H9 (cell line): ENCODE data around the gene SMIM41. TPM values are rescaled to one million over a fixed set of nuclear protein-coding genes. Genes with fewer than 3 reads are reported as not detected.
A peak's percentile ranks its signal among the peaks of the same experiment; 100 is the strongest.

ENCODE experiments used
- DNase-seq: peaks from one replicate; pipeline ENCODE4 v3.0.0-alpha.2; 2017
- H2AFZ ChIP-seq: one replicate; pipeline ENCODE4 v1.6.1; 2013; ENCODE audit warnings: mild to moderate bottlenecking, low read length, control low read depth, moderate library complexity
- H2AK5ac ChIP-seq: 2 replicates; pipeline ENCODE4 v1.6.1; 2013; ENCODE audit warnings: low read length, control low read depth, mixed read lengths; ENCODE audit not compliant: insufficient read length
- H2BK120ac ChIP-seq: one replicate; pipeline ENCODE4 v1.6.1; 2013; ENCODE audit warnings: low read depth, mild to moderate bottlenecking, low read length, control low read depth, inconsistent platforms; ENCODE audit not compliant: poor library complexity, severe bottlenecking
- H2BK12ac ChIP-seq: 2 replicates; pipeline ENCODE4 v1.6.1; 2013; ENCODE audit warnings: low read length, control low read depth, mixed read lengths, low read depth; ENCODE audit not compliant: insufficient read length
- H2BK15ac ChIP-seq: 2 replicates; pipeline ENCODE4 v1.6.1; 2013; ENCODE audit warnings: low read depth, low read length, control low read depth
- H2BK20ac ChIP-seq: one replicate; pipeline ENCODE4 v1.6.1; 2013; ENCODE audit warnings: low read depth, mild to moderate bottlenecking, low read length, control low read depth, inconsistent platforms; ENCODE audit not compliant: poor library complexity, severe bottlenecking
- H2BK5ac ChIP-seq: 2 replicates; pipeline ENCODE4 v1.6.1; 2013; ENCODE audit warnings: low read length, control low read depth, mixed read lengths; ENCODE audit not compliant: insufficient read length
- H3K14ac ChIP-seq: 2 replicates; pipeline ENCODE4 v1.6.1; 2013; ENCODE audit warnings: low read length, control low read depth; ENCODE audit not compliant: insufficient read depth
- H3K18ac ChIP-seq: 2 replicates; pipeline ENCODE4 v1.6.1; 2013; ENCODE audit warnings: low read depth, mild to moderate bottlenecking, mixed read lengths, low read length, control low read depth; ENCODE audit not compliant: insufficient read length
- H3K23ac ChIP-seq: 2 replicates; pipeline ENCODE4 v1.6.1; 2013; ENCODE audit warnings: low read length, control low read depth, mixed read lengths, low read depth; ENCODE audit not compliant: insufficient read length
- H3K23me2 ChIP-seq: 2 replicates; pipeline ENCODE4 v1.6.1; 2013; ENCODE audit warnings: low read depth, mild to moderate bottlenecking, mixed read lengths, low read length, control low read depth; ENCODE audit not compliant: insufficient read length, poor library complexity, severe bottlenecking
- H3K27ac ChIP-seq: 2 replicates; pipeline ENCODE4 v1.5.1; 2013; ENCODE audit warnings: low read length, control low read depth, mixed read lengths, low read depth; ENCODE audit not compliant: insufficient read length
- H3K27me3 ChIP-seq: 2 replicates; pipeline ENCODE4 v1.6.1; 2013; ENCODE audit warnings: low read length, control low read depth, inconsistent platforms; ENCODE audit not compliant: insufficient read depth
- H3K4ac ChIP-seq: 2 replicates; pipeline ENCODE4 v1.6.1; 2013; ENCODE audit warnings: low read depth, mild to moderate bottlenecking, control low read depth, inconsistent platforms, low read length, moderate library complexity
- H3K4me1 ChIP-seq: 2 replicates; pipeline ENCODE4 v1.6.1; 2013; ENCODE audit warnings: low read length, control low read depth, inconsistent platforms; ENCODE audit not compliant: insufficient read depth
- H3K4me2 ChIP-seq: 2 replicates; pipeline ENCODE4 v1.6.1; 2013; ENCODE audit warnings: low read length, control low read depth, mixed read lengths; ENCODE audit not compliant: insufficient read length, insufficient read depth
- H3K56ac ChIP-seq: 2 replicates; pipeline ENCODE4 v1.6.1; 2013; ENCODE audit warnings: low read depth, mild to moderate bottlenecking, mixed read lengths, low read length, control low read depth; ENCODE audit not compliant: insufficient read length
- H3K79me1 ChIP-seq: 2 replicates; pipeline ENCODE4 v1.6.1; 2013; ENCODE audit warnings: low read depth, mild to moderate bottlenecking, moderate library complexity, low read length, control low read depth, inconsistent platforms; ENCODE audit not compliant: insufficient read depth, poor library complexity, severe bottlenecking
- H3K79me2 ChIP-seq: 2 replicates; pipeline ENCODE4 v1.6.1; 2013; ENCODE audit warnings: low read length, control low read depth, inconsistent platforms; ENCODE audit not compliant: insufficient read depth
- H3K9ac ChIP-seq: 2 replicates; pipeline ENCODE4 v1.6.1; 2013; ENCODE audit warnings: low read length, control low read depth, mixed read lengths; ENCODE audit not compliant: insufficient read length; ENCODE audit errors: extremely low read depth
- H3K9me3 ChIP-seq: one replicate; pipeline ENCODE4 v1.6.1; 2013; ENCODE audit warnings: low read depth, low read length, inconsistent platforms; ENCODE audit not compliant: control insufficient read depth
- H3T11ph ChIP-seq: one replicate; pipeline ENCODE4 v1.6.1; 2013; ENCODE audit warnings: mild to moderate bottlenecking, low read length, control low read depth, inconsistent platforms
- H4K20me1 ChIP-seq: one replicate; pipeline ENCODE4 v1.6.1; 2013; ENCODE audit not compliant: control insufficient read depth, insufficient read length, insufficient read depth
- H4K5ac ChIP-seq: 2 replicates; pipeline ENCODE4 v1.6.1; 2013; ENCODE audit warnings: low read depth, mild to moderate bottlenecking, mixed read lengths, low read length, control low read depth; ENCODE audit not compliant: insufficient read length
- H4K8ac ChIP-seq: replicated peaks from 2 replicates; pipeline ENCODE4 v1.6.1; 2013; ENCODE audit warnings: low read length, control low read depth, mixed read lengths, low read depth; ENCODE audit not compliant: insufficient read length
- H4K91ac ChIP-seq: 2 replicates; pipeline ENCODE4 v1.6.1; 2013; ENCODE audit warnings: low read depth, mild to moderate bottlenecking, moderate library complexity, mixed read lengths, low read length, control low read depth; ENCODE audit not compliant: insufficient read length
- H3K27ac Mint-ChIP-seq, 3 experiments: 2 replicates in 2 of 3; 3 replicates in 1 of 3; pipeline ENCODE4 v1.8.0; 2020 to 2021; ENCODE audit warnings: mixed read lengths in 3 of 3, mild to moderate bottlenecking in 1 of 3, moderate library complexity in 1 of 3
- H3K27me3 Mint-ChIP-seq: 2 replicates; pipeline ENCODE4 v1.8.0; 2021; ENCODE audit warnings: low read depth, mild to moderate bottlenecking, moderate library complexity, mixed read lengths
- H3K36me3 Mint-ChIP-seq, 3 experiments: 2 replicates in 2 of 3; 3 replicates in 1 of 3; pipeline ENCODE4 v1.8.0; 2020 to 2021; ENCODE audit warnings: low read depth in 3 of 3, mixed read lengths in 3 of 3; ENCODE audit not compliant: insufficient read depth in 1 of 3
- H3K4me1 Mint-ChIP-seq, 2 experiments: 2 replicates each; pipeline ENCODE4 v1.8.0; 2020; ENCODE audit warnings: mixed read lengths in 2 of 2
- H3K4me3 Mint-ChIP-seq, 2 experiments: 2 replicates in 1 of 2; 3 replicates in 1 of 2; pipeline ENCODE4 v1.8.0; 2020 to 2021; ENCODE audit warnings: mild to moderate bottlenecking in 2 of 2, mixed read lengths in 2 of 2, moderate library complexity in 1 of 2
- H3K9me3 Mint-ChIP-seq, 2 experiments: 2 replicates in 1 of 2; 3 replicates in 1 of 2; pipeline ENCODE4 v1.8.0; 2020; ENCODE audit warnings: mild to moderate bottlenecking in 2 of 2, mixed read lengths in 2 of 2, moderate library complexity in 1 of 2
- WGBS: extraction: QIAGEN DNeasy Blood & Tissue Kit; methylation state at CpG from one replicate; pipeline ENCODE4 v1.1.7; 2013; ENCODE audit warnings: missing lambda C conversion rate, low lambda C conversion rate, mixed read lengths; ENCODE audit not compliant: insufficient read length; ENCODE audit errors: extremely low coverage; 5-methylcytosine and 5-hydroxymethylcytosine counted together
- total RNA-seq: library from RNA; stranded (reverse); gene quantifications from 2 replicates; pipeline ENCODE4 v1.2.1, GENCODE V29; 2021
- TF ChIP-seq, protein P1 (sequence below): fragments of 200-600 bp; sonication (generic); conservative IDR thresholded peaks from 3 replicates; pipeline ENCODE4 v1.8.0; 2021; ENCODE audit warnings: antibody characterized with exemption, mild to moderate bottlenecking

SMIM41 gene
- total RNA-seq, 1 experiment from 2014 or later: not detected

- Histone ChIP-seq H3K27ac (peak overlapping the region; percentile 60), H3K4ac (no peak overlapping the region), H3K23ac (no peak overlapping the region), H2BK120ac (no peak overlapping the region), H4K8ac (no peak overlapping the region), H2BK5ac (peak overlapping the region; percentile 36), H3K9me3 (no peaks in the 10 kb centered on the region), H3K56ac (no peak overlapping the region), H3K18ac (peak overlapping the region; percentile 43), H4K5ac (no peak overlapping the region), H3K79me2 (no peaks in the 10 kb centered on the region), H4K91ac (no peak overlapping the region), H2BK20ac (no peak overlapping the region), H3K4me1 (peaks cover 38% of the 10 kb centered on the region), H3K23me2 (no peaks in the 10 kb centered on the region), H3T11ph (no peak overlapping the region), H3K79me1 (no peaks in the 10 kb centered on the region), H2AK5ac (no peak overlapping the region), H3K9ac (no peak overlapping the region), H3K27me3 (no peaks in the 10 kb centered on the region), H2BK15ac (no peak overlapping the region), H2BK12ac (no peak overlapping the region), H4K20me1 (no peaks in the 10 kb centered on the region), H3K14ac (peak overlapping the region; percentile 30), H3K4me2 (peak overlapping the region; percentile 17), H2AFZ (no peak overlapping the region)
- no CpG with 5 or more reads among the region's 2 CpGs for WGBS
- no peaks in the 10 kb centered on the region; a peak in 1 of 7 replicates for H3K36me3 Mint-ChIP-seq
- peaks cover 70 to 78% of the 10 kb centered on the region in 2 experiments for H3K4me1 Mint-ChIP-seq
- no peak overlapping the region for H3K4me3 Mint-ChIP-seq
- H3K27me3 Mint-ChIP-seq: peaks cover 4% of the 10 kb centered on the region
- TF ChIP-seq, protein P1, sequence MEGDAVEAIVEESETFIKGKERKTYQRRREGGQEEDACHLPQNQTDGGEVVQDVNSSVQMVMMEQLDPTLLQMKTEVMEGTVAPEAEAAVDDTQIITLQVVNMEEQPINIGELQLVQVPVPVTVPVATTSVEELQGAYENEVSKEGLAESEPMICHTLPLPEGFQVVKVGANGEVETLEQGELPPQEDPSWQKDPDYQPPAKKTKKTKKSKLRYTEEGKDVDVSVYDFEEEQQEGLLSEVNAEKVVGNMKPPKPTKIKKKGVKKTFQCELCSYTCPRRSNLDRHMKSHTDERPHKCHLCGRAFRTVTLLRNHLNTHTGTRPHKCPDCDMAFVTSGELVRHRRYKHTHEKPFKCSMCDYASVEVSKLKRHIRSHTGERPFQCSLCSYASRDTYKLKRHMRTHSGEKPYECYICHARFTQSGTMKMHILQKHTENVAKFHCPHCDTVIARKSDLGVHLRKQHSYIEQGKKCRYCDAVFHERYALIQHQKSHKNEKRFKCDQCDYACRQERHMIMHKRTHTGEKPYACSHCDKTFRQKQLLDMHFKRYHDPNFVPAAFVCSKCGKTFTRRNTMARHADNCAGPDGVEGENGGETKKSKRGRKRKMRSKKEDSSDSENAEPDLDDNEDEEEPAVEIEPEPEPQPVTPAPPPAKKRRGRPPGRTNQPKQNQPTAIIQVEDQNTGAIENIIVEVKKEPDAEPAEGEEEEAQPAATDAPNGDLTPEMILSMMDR: no peak
- DNase-seq: no peak
- H3K27ac Mint-ChIP-seq: peak overlapping the region; percentile 95 to 98 (median 97)
- H3K9me3 Mint-ChIP-seq: no peaks in the 10 kb centered on the region
These were observed 46.6 kb downstream of the SMIM41 start for GRCh38 chr12:52126050-52126604.
